H9 (cell line): ENCODE data around the gene LRRC39. TPM values are rescaled to one million over a fixed set of nuclear protein-coding genes. Genes with fewer than 3 reads are reported as not detected.

ENCODE experiments used
- DNase-seq: peaks from one replicate; pipeline ENCODE4 v3.0.0-alpha.2; 2017
- H2AFZ ChIP-seq: one replicate; pipeline ENCODE4 v1.6.1; 2013; ENCODE audit warnings: mild to moderate bottlenecking, low read length, control low read depth, moderate library complexity
- H2AK5ac ChIP-seq: 2 replicates; pipeline ENCODE4 v1.6.1; 2013; ENCODE audit warnings: low read length, control low read depth, mixed read lengths; ENCODE audit not compliant: insufficient read length
- H2BK120ac ChIP-seq: one replicate; pipeline ENCODE4 v1.6.1; 2013; ENCODE audit warnings: low read depth, mild to moderate bottlenecking, low read length, control low read depth, inconsistent platforms; ENCODE audit not compliant: poor library complexity, severe bottlenecking
- H2BK12ac ChIP-seq: 2 replicates; pipeline ENCODE4 v1.6.1; 2013; ENCODE audit warnings: low read length, control low read depth, mixed read lengths, low read depth; ENCODE audit not compliant: insufficient read length
- H2BK15ac ChIP-seq: 2 replicates; pipeline ENCODE4 v1.6.1; 2013; ENCODE audit warnings: low read depth, low read length, control low read depth
- H2BK20ac ChIP-seq: one replicate; pipeline ENCODE4 v1.6.1; 2013; ENCODE audit warnings: low read depth, mild to moderate bottlenecking, low read length, control low read depth, inconsistent platforms; ENCODE audit not compliant: poor library complexity, severe bottlenecking
- H2BK5ac ChIP-seq: 2 replicates; pipeline ENCODE4 v1.6.1; 2013; ENCODE audit warnings: low read length, control low read depth, mixed read lengths; ENCODE audit not compliant: insufficient read length
- H3K14ac ChIP-seq: 2 replicates; pipeline ENCODE4 v1.6.1; 2013; ENCODE audit warnings: low read length, control low read depth; ENCODE audit not compliant: insufficient read depth
- H3K18ac ChIP-seq: 2 replicates; pipeline ENCODE4 v1.6.1; 2013; ENCODE audit warnings: low read depth, mild to moderate bottlenecking, mixed read lengths, low read length, control low read depth; ENCODE audit not compliant: insufficient read length
- H3K23ac ChIP-seq: 2 replicates; pipeline ENCODE4 v1.6.1; 2013; ENCODE audit warnings: low read length, control low read depth, mixed read lengths, low read depth; ENCODE audit not compliant: insufficient read length
- H3K23me2 ChIP-seq: 2 replicates; pipeline ENCODE4 v1.6.1; 2013; ENCODE audit warnings: low read depth, mild to moderate bottlenecking, mixed read lengths, low read length, control low read depth; ENCODE audit not compliant: insufficient read length, poor library complexity, severe bottlenecking
- H3K27ac ChIP-seq: 2 replicates; pipeline ENCODE4 v1.5.1; 2013; ENCODE audit warnings: low read length, control low read depth, mixed read lengths, low read depth; ENCODE audit not compliant: insufficient read length
- H3K27me3 ChIP-seq: 2 replicates; pipeline ENCODE4 v1.6.1; 2013; ENCODE audit warnings: low read length, control low read depth, inconsistent platforms; ENCODE audit not compliant: insufficient read depth
- H3K4ac ChIP-seq: 2 replicates; pipeline ENCODE4 v1.6.1; 2013; ENCODE audit warnings: low read depth, mild to moderate bottlenecking, control low read depth, inconsistent platforms, low read length, moderate library complexity
- H3K4me1 ChIP-seq: 2 replicates; pipeline ENCODE4 v1.6.1; 2013; ENCODE audit warnings: low read length, control low read depth, inconsistent platforms; ENCODE audit not compliant: insufficient read depth
- H3K4me2 ChIP-seq: 2 replicates; pipeline ENCODE4 v1.6.1; 2013; ENCODE audit warnings: low read length, control low read depth, mixed read lengths; ENCODE audit not compliant: insufficient read length, insufficient read depth
- H3K56ac ChIP-seq: 2 replicates; pipeline ENCODE4 v1.6.1; 2013; ENCODE audit warnings: low read depth, mild to moderate bottlenecking, mixed read lengths, low read length, control low read depth; ENCODE audit not compliant: insufficient read length
- H3K79me1 ChIP-seq: 2 replicates; pipeline ENCODE4 v1.6.1; 2013; ENCODE audit warnings: low read depth, mild to moderate bottlenecking, moderate library complexity, low read length, control low read depth, inconsistent platforms; ENCODE audit not compliant: insufficient read depth, poor library complexity, severe bottlenecking
- H3K79me2 ChIP-seq: 2 replicates; pipeline ENCODE4 v1.6.1; 2013; ENCODE audit warnings: low read length, control low read depth, inconsistent platforms; ENCODE audit not compliant: insufficient read depth
- H3K9ac ChIP-seq: 2 replicates; pipeline ENCODE4 v1.6.1; 2013; ENCODE audit warnings: low read length, control low read depth, mixed read lengths; ENCODE audit not compliant: insufficient read length; ENCODE audit errors: extremely low read depth
- H3K9me3 ChIP-seq: one replicate; pipeline ENCODE4 v1.6.1; 2013; ENCODE audit warnings: low read depth, low read length, inconsistent platforms; ENCODE audit not compliant: control insufficient read depth
- H3T11ph ChIP-seq: one replicate; pipeline ENCODE4 v1.6.1; 2013; ENCODE audit warnings: mild to moderate bottlenecking, low read length, control low read depth, inconsistent platforms
- H4K20me1 ChIP-seq: one replicate; pipeline ENCODE4 v1.6.1; 2013; ENCODE audit not compliant: control insufficient read depth, insufficient read length, insufficient read depth
- H4K5ac ChIP-seq: 2 replicates; pipeline ENCODE4 v1.6.1; 2013; ENCODE audit warnings: low read depth, mild to moderate bottlenecking, mixed read lengths, low read length, control low read depth; ENCODE audit not compliant: insufficient read length
- H4K8ac ChIP-seq: replicated peaks from 2 replicates; pipeline ENCODE4 v1.6.1; 2013; ENCODE audit warnings: low read length, control low read depth, mixed read lengths, low read depth; ENCODE audit not compliant: insufficient read length
- H4K91ac ChIP-seq: 2 replicates; pipeline ENCODE4 v1.6.1; 2013; ENCODE audit warnings: low read depth, mild to moderate bottlenecking, moderate library complexity, mixed read lengths, low read length, control low read depth; ENCODE audit not compliant: insufficient read length
- H3K27ac Mint-ChIP-seq, 3 experiments: 2 replicates in 2 of 3; 3 replicates in 1 of 3; pipeline ENCODE4 v1.8.0; 2020 to 2021; ENCODE audit warnings: mixed read lengths in 3 of 3, mild to moderate bottlenecking in 1 of 3, moderate library complexity in 1 of 3
- H3K27me3 Mint-ChIP-seq: 2 replicates; pipeline ENCODE4 v1.8.0; 2021; ENCODE audit warnings: low read depth, mild to moderate bottlenecking, moderate library complexity, mixed read lengths
- H3K36me3 Mint-ChIP-seq, 3 experiments: 2 replicates in 2 of 3; 3 replicates in 1 of 3; pipeline ENCODE4 v1.8.0; 2020 to 2021; ENCODE audit warnings: low read depth in 3 of 3, mixed read lengths in 3 of 3; ENCODE audit not compliant: insufficient read depth in 1 of 3
- H3K4me1 Mint-ChIP-seq, 2 experiments: 2 replicates each; pipeline ENCODE4 v1.8.0; 2020; ENCODE audit warnings: mixed read lengths in 2 of 2
- H3K4me3 Mint-ChIP-seq, 2 experiments: 2 replicates in 1 of 2; 3 replicates in 1 of 2; pipeline ENCODE4 v1.8.0; 2020 to 2021; ENCODE audit warnings: mild to moderate bottlenecking in 2 of 2, mixed read lengths in 2 of 2, moderate library complexity in 1 of 2
- H3K9me3 Mint-ChIP-seq, 2 experiments: 2 replicates in 1 of 2; 3 replicates in 1 of 2; pipeline ENCODE4 v1.8.0; 2020; ENCODE audit warnings: mild to moderate bottlenecking in 2 of 2, mixed read lengths in 2 of 2, moderate library complexity in 1 of 2
- CTCF ChIP-seq: fragments of 200-600 bp; sonication (generic); conservative IDR thresholded peaks from 3 replicates; pipeline ENCODE4 v1.8.0; 2021; ENCODE audit warnings: antibody characterized with exemption, mild to moderate bottlenecking
- WGBS: extraction: QIAGEN DNeasy Blood & Tissue Kit; methylation state at CpG from one replicate; pipeline ENCODE4 v1.1.7; 2013; ENCODE audit warnings: missing lambda C conversion rate, low lambda C conversion rate, mixed read lengths; ENCODE audit not compliant: insufficient read length; ENCODE audit errors: extremely low coverage; 5-methylcytosine and 5-hydroxymethylcytosine counted together
- long read RNA-seq: library from polyadenylated mRNA; unstranded; transcript quantifications from one replicate; pipeline ENCODE4 v2.0.0, GENCODE V29; 2020
- total RNA-seq: library from RNA; stranded (reverse); gene quantifications from 2 replicates; pipeline ENCODE4 v1.2.1, GENCODE V29; 2021

The LRRC39 gene
- 0.20 and 0.37 TPM in 2 replicates for total RNA-seq
- long read RNA-seq: 0 reads

- H2BK5ac ChIP-seq: no peak within 1 kb of the TSS
- no peak for TF ChIP-seq CTCF
- H4K5ac ChIP-seq: no peak within 1 kb of the TSS
- Mint-ChIP-seq H3K27me3 (no peaks in the 10 kb centered on the region), H3K27ac (no peak within 1 kb of the TSS), H3K4me3 (no peak within 1 kb of the TSS), H3K4me1 (peaks cover 0 to 4% of the 10 kb centered on the region in 2 experiments; a peak in 2 of 4 replicates), H3K9me3 (no peaks in the 10 kb centered on the region), H3K36me3 (no peaks in the 10 kb centered on the region)
- no peak within 1 kb of the TSS for H2BK120ac ChIP-seq
- H4K91ac ChIP-seq: no peak within 1 kb of the TSS
- no peak within 1 kb of the TSS for H4K8ac ChIP-seq
- H3K9me3 ChIP-seq: no peaks in the 10 kb centered on the region
- H2BK20ac ChIP-seq: no peak within 1 kb of the TSS
- H3K23ac ChIP-seq: no peak within 1 kb of the TSS
- H3K4me1 ChIP-seq: no peaks in the 10 kb centered on the region
- no peak within 1 kb of the TSS for H3K4me2 ChIP-seq
- no peak within 1 kb of the TSS for H3K4ac ChIP-seq
- no peak within 1 kb of the TSS for H3T11ph ChIP-seq
- no CpG with 5 or more reads among the region's 5 CpGs for WGBS
- no peak for DNase-seq
- H3K9ac ChIP-seq: no peak within 1 kb of the TSS
- H3K23me2 ChIP-seq: no peaks in the 10 kb centered on the region
- H2AFZ ChIP-seq: no peak within 1 kb of the TSS
- H3K56ac ChIP-seq: no peak within 1 kb of the TSS
- no peak within 1 kb of the TSS for H3K27ac ChIP-seq
- H3K18ac ChIP-seq: no peak within 1 kb of the TSS
- no peaks in the 10 kb centered on the region for H3K27me3 ChIP-seq
- no peaks in the 10 kb centered on the region for H4K20me1 ChIP-seq
- H2AK5ac ChIP-seq: no peak within 1 kb of the TSS
- no peak within 1 kb of the TSS for H2BK15ac ChIP-seq
- no peak within 1 kb of the TSS for H2BK12ac ChIP-seq
- no peak within 1 kb of the TSS for H3K14ac ChIP-seq
- H3K79me1 ChIP-seq: no peaks in the 10 kb centered on the region
- no peaks in the 10 kb centered on the region for H3K79me2 ChIP-seq
Measured at GRCh38 chr1:100178091-100178490, at the start of gene LRRC39. TSS of gene LRRC39 (minus strand) at chr1:100178256. CDS start at chr1:100168516, 9,740 bp downstream.
